ENCODE measurements around the gene ASPRV1. TPM values are rescaled to one million over a fixed set of nuclear protein-coding genes. Genes with fewer than 3 reads are reported as not detected.

The ASPRV1 gene
- total RNA-seq, 3 donors from 2014 or later (not counting 1 experiment from before 2014, with no cell fraction given) = 1.4 to 2.7 (median 1.9) TPM

DNA sequence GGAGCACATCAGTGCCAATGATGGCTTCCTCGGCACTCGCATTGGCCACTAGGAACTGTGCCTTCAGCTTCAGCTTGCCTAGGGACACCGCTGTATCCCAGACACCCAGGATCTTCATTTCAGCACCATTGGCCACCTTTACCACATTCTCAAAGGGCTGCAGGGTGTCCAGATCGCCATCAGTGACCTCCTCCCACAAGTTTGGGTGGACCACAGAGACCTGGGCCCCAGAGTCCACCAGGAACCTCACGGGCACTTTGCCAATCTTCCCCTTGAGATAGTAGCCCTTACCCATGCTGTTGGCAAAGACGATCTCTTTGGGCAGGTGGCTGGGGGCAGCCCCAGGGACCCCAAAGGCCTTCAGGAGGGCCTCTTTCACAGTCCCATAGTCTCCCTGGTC is 610 bp downstream of the ASPRV1 start:
- TF ChIP-seq, protein P1, sequence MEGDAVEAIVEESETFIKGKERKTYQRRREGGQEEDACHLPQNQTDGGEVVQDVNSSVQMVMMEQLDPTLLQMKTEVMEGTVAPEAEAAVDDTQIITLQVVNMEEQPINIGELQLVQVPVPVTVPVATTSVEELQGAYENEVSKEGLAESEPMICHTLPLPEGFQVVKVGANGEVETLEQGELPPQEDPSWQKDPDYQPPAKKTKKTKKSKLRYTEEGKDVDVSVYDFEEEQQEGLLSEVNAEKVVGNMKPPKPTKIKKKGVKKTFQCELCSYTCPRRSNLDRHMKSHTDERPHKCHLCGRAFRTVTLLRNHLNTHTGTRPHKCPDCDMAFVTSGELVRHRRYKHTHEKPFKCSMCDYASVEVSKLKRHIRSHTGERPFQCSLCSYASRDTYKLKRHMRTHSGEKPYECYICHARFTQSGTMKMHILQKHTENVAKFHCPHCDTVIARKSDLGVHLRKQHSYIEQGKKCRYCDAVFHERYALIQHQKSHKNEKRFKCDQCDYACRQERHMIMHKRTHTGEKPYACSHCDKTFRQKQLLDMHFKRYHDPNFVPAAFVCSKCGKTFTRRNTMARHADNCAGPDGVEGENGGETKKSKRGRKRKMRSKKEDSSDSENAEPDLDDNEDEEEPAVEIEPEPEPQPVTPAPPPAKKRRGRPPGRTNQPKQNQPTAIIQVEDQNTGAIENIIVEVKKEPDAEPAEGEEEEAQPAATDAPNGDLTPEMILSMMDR (IDR thresholded peaks at IDR 0.05) = no peak

DNA sequence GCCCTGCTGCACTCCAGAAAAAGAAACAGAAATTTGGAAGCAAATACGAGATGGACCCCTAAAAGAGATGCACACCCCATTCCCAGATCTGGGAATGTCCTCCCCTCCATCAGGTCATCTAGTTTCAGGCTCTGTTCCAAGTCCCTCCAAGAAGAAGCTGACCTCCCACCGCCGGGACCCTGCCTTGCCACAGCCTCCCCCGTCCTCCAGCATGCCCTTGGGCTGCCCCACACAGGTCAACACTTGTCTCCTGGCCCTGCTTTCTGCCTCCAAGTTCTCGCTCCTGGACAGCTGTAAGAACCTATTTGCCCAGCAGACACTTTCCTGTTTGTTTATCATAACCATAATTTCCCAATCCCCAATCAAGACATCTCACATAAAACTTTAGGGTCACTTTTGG is 2.0 kb downstream of the ASPRV1 start:
- H3K27me3 ChIP-seq (ENCODE audit: control insufficient read depth, insufficient read depth, low read length) = no peaks in the 10 kb centered on the region
- no peaks in the 10 kb centered on the region for H3K9me3 ChIP-seq (ENCODE audit: control insufficient read depth, insufficient read depth, low read length)
- H3K4me3 ChIP-seq (ENCODE audit: low read length) = no peak overlapping the region
- no peak for ATAC-seq
- 90% methylated on average over 5 of the region's 5 CpGs for WGBS (ENCODE audit: insufficient coverage)
- intact Hi-C loops (cut with micrococcal nuclease) = no loop called here
- H3K27me3 Mint-ChIP-seq (ENCODE audit: low read depth in 2 of 2) = peaks cover 7 to 13% of the 10 kb centered on the region in 2 donors
- H3K36me3 Mint-ChIP-seq = no peaks in the 10 kb centered on the region
- peaks cover 5 to 10% of the 10 kb centered on the region in 2 donors for H3K4me1 Mint-ChIP-seq
- peaks cover 9% of the 10 kb centered on the region for H3K4me1 ChIP-seq (ENCODE audit: control insufficient read depth, insufficient read depth, low read length)
- no peak overlapping the region for H3K27ac Mint-ChIP-seq
- no peak overlapping the region for H3K4me3 Mint-ChIP-seq
- H3K36me3 ChIP-seq (ENCODE audit: control insufficient read depth, insufficient read depth, low read length) = no peaks in the 10 kb centered on the region
- no peak overlapping the region for H3K27ac ChIP-seq (ENCODE audit: low read length)
- DNase-seq = no peak
- H3K9me3 Mint-ChIP-seq = no peaks in the 10 kb centered on the region
- TF ChIP-seq, protein P1 (IDR thresholded peaks at IDR 0.05) = no peak

More for the DNA sequence above, 610 bp downstream of the ASPRV1 start:
- no peaks in the 10 kb centered on the region for H3K9me3 Mint-ChIP-seq
- H3K4me1 Mint-ChIP-seq = peaks cover 5 to 10% of the 10 kb centered on the region in 2 donors
- H3K27ac ChIP-seq (ENCODE audit: low read length) = no peak overlapping the region
- H3K4me3 ChIP-seq (ENCODE audit: low read length) = no peak overlapping the region
- intact Hi-C loops (cut with micrococcal nuclease) = no loop called here
- H3K27me3 ChIP-seq (ENCODE audit: control insufficient read depth, insufficient read depth, low read length) = no peaks in the 10 kb centered on the region
- no peaks in the 10 kb centered on the region for H3K36me3 Mint-ChIP-seq
- ATAC-seq (no peak), DNase-seq (no peak)
- no peaks in the 10 kb centered on the region for H3K9me3 ChIP-seq (ENCODE audit: control insufficient read depth, insufficient read depth, low read length)
- no peaks in the 10 kb centered on the region for H3K36me3 ChIP-seq (ENCODE audit: control insufficient read depth, insufficient read depth, low read length)
- peaks cover 3 to 7% of the 10 kb centered on the region in 2 donors for H3K27me3 Mint-ChIP-seq (ENCODE audit: low read depth in 2 of 2)
- 88% methylated on average over 6 of the region's 6 CpGs for WGBS (ENCODE audit: insufficient coverage)
- peaks cover 9% of the 10 kb centered on the region for H3K4me1 ChIP-seq (ENCODE audit: control insufficient read depth, insufficient read depth, low read length)
- no peak overlapping the region for H3K27ac Mint-ChIP-seq
- no peak overlapping the region for H3K4me3 Mint-ChIP-seq

DNA sequence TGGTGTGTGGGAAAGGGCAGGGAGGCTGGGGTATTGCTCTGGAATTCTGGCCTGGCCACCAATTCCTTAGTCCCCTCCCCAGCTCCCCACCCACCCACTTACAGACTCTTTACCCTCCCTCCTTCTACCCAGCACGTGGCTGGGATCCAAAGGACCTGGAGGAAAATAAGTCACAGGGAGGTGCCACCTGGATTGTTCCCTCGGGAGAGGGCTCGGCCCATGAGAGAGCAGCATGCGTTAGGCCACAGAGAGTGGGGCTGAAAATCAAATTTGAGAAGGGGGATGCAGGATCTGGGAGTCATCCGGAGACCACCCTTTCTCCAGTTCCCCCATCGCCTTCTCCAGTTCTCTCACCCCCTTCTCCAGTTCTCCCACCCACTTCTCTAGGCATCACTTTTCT is 3.0 kb downstream of the ASPRV1 start:
- TF ChIP-seq, protein P1 (IDR thresholded peaks at IDR 0.05) = no peak
- Histone ChIP-seq H3K4me3 (ENCODE audit: low read length) (no peak overlapping the region), H3K9me3 (ENCODE audit: control insufficient read depth, insufficient read depth, low read length) (no peaks in the 10 kb centered on the region), H3K27me3 (ENCODE audit: control insufficient read depth, insufficient read depth, low read length) (no peaks in the 10 kb centered on the region), H3K4me1 (ENCODE audit: control insufficient read depth, insufficient read depth, low read length) (peaks cover 9% of the 10 kb centered on the region), H3K27ac (ENCODE audit: low read length) (no peak overlapping the region), H3K36me3 (ENCODE audit: control insufficient read depth, insufficient read depth, low read length) (no peaks in the 10 kb centered on the region)
- H3K9me3 Mint-ChIP-seq = no peaks in the 10 kb centered on the region
- intact Hi-C loops (cut with micrococcal nuclease) = no loop called here
- no peak for DNase-seq
- no peak overlapping the region for H3K27ac Mint-ChIP-seq
- no peaks in the 10 kb centered on the region for H3K36me3 Mint-ChIP-seq
- H3K27me3 Mint-ChIP-seq (ENCODE audit: low read depth in 2 of 2) = peaks cover 7 to 13% of the 10 kb centered on the region in 2 donors
- H3K4me3 Mint-ChIP-seq = no peak overlapping the region
- ATAC-seq = no peak
- H3K4me1 Mint-ChIP-seq = peaks cover 5 to 10% of the 10 kb centered on the region in 2 donors
- WGBS (ENCODE audit: insufficient coverage) = 92% methylated on average over 6 of the region's 6 CpGs

DNA sequence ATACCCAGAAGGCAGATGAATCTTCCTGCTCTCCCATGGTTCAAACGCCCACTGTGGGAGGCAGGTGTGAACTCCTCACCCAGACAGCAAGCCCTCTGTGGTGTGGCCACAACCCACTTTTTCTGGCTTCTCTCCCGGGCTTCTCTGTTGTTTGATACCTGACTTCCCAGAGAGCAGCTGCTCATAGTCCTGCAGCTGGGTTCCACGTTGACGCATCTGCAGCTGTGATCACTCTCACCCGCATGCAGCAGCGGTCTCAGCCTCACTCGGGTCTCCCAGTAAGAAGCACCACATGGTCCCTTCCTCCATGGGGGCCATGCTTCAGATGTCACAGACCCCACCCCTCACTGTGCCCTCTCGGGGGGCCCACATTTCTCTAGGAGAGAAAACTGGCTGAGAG is 3.5 kb downstream of the ASPRV1 start:
- H3K4me3 ChIP-seq (ENCODE audit: low read length) = no peak overlapping the region
- Mint-ChIP-seq H3K27ac (no peak overlapping the region), H3K9me3 (no peaks in the 10 kb centered on the region), H3K36me3 (no peaks in the 10 kb centered on the region), H3K4me1 (peaks cover 5 to 10% of the 10 kb centered on the region in 2 donors), H3K4me3 (no peak overlapping the region), H3K27me3 (ENCODE audit: low read depth in 2 of 2) (peaks cover 7 to 13% of the 10 kb centered on the region in 2 donors)
- intact Hi-C loops (cut with micrococcal nuclease) = no loop called here
- 61% methylated on average over 8 of the region's 8 CpGs for WGBS (ENCODE audit: insufficient coverage)
- H3K36me3 ChIP-seq (ENCODE audit: control insufficient read depth, insufficient read depth, low read length) = no peaks in the 10 kb centered on the region
- no peak overlapping the region for H3K27ac ChIP-seq (ENCODE audit: low read length)
- no peaks in the 10 kb centered on the region for H3K9me3 ChIP-seq (ENCODE audit: control insufficient read depth, insufficient read depth, low read length)
- TF ChIP-seq, protein P1 (IDR thresholded peaks at IDR 0.05) = no peak
- H3K27me3 ChIP-seq (ENCODE audit: control insufficient read depth, insufficient read depth, low read length) = no peaks in the 10 kb centered on the region
- no peak for DNase-seq
- peaks cover 9% of the 10 kb centered on the region for H3K4me1 ChIP-seq (ENCODE audit: control insufficient read depth, insufficient read depth, low read length)
- ATAC-seq = no peak

Data from natural killer cell (primary cell).